A673 (cell line): Measurements from ENCODE around the gene ANKRD36B. TPM values are rescaled to one million over a fixed set of nuclear protein-coding genes. Genes with fewer than 3 reads are reported as not detected.
"Not testable (repeated sequence)": the region's sequence is repeated elsewhere in the genome, so short reads cannot be mapped to it uniquely, and the experiment has no call there.

Experiments
- BruUV-seq: library from RNA; stranded (reverse); fragments of 400-500 nt; replicated peaks from 2 replicates; lab custom pipeline; 2021; lab: Mats Ljungman, UMichigan
- CTCF ChIA-PET: fragments of 300-600 bp; sonication (Branson Sonifier 250); formaldehyde crosslinking; loops from one replicate; lab custom pipeline; 2022; ENCODE audit warnings: antibody characterized with exemption; lab: Charles Lee
- POLR2A ChIA-PET: fragments of 300-600 bp; sonication (Branson Sonifier 250); formaldehyde crosslinking; loops from one replicate; lab custom pipeline; 2022; ENCODE audit warnings: antibody characterized with exemption; ENCODE audit not compliant: low non-redundant PET; lab: Charles Lee
- DNase-seq: peaks from one replicate; pipeline ENCODE4 v3.0.0-alpha.2; 2015; ENCODE audit warnings: low spot score
- H3K27ac ChIP-seq: fragments of 200-600 bp; sonication (generic); 2 replicates; pipeline ENCODE4 v1.5.1; 2016; ENCODE audit warnings: mixed run types, low read depth, mild to moderate bottlenecking, mixed read lengths, antibody characterized with exemption, low read length; ENCODE audit not compliant: poor library complexity, severe bottlenecking
- H3K27me3 ChIP-seq: fragments of 200-600 bp; sonication (generic); replicated peaks from 2 replicates; pipeline ENCODE4 v1.6.1; 2017; ENCODE audit warnings: mixed run types, low read depth, mild to moderate bottlenecking, mixed read lengths, antibody characterized with exemption, low read length; ENCODE audit not compliant: insufficient read depth, poor library complexity
- H3K36me3 ChIP-seq: fragments of 200-600 bp; sonication (generic); 2 replicates; pipeline ENCODE4 v1.6.1; 2016; ENCODE audit warnings: mixed run types, mild to moderate bottlenecking, mixed read lengths, antibody characterized with exemption, low read length; ENCODE audit not compliant: insufficient read depth, poor library complexity, severe bottlenecking
- H3K4me1 ChIP-seq: fragments of 200-600 bp; sonication (generic); 2 replicates; pipeline ENCODE4 v1.6.1; 2017; ENCODE audit warnings: mixed run types, mild to moderate bottlenecking, mixed read lengths, antibody characterized with exemption, low read length; ENCODE audit not compliant: insufficient read depth, poor library complexity, severe bottlenecking
- H3K4me3 ChIP-seq: fragments of 200-600 bp; sonication (generic); 2 replicates; pipeline ENCODE4 v1.5.1; 2016; ENCODE audit warnings: low read depth, mixed run types, mild to moderate bottlenecking, mixed read lengths, low read length; ENCODE audit not compliant: poor library complexity, severe bottlenecking
- H3K9me3 ChIP-seq: fragments of 200-600 bp; sonication (generic); 2 replicates; pipeline ENCODE4 v1.6.1; 2016; ENCODE audit warnings: mixed run types, low read depth, mild to moderate bottlenecking, mixed read lengths, antibody characterized with exemption, low read length; ENCODE audit not compliant: poor library complexity, severe bottlenecking
- CTCF ChIP-seq: fragments of 300-800, 200-600 bp; sonication (generic); conservative IDR thresholded peaks from 2 replicates; pipeline ENCODE4 v1.5.1; 2017; ENCODE audit warnings: low read depth, mild to moderate bottlenecking, antibody characterized with exemption, low read length, moderate library complexity, mixed read lengths
- EZH2 ChIP-seq: fragments of 200-600 bp; sonication (generic); IDR thresholded peaks from 2 replicates; pipeline ENCODE4 v1.6.1; 2017; ENCODE audit warnings: borderline replicate concordance, low read depth, mild to moderate bottlenecking, mixed read lengths, antibody characterized with exemption, low read length; ENCODE audit not compliant: poor library complexity, severe bottlenecking
- intact Hi-C: fragments of 100-400 bp; cut with micrococcal nuclease; formaldehyde crosslinking; loops from one replicate; pipeline ENCODE4 v1.10.0; 2022; ENCODE audit not compliant: unreplicated experiment
- total RNA-seq: library from RNA; stranded (reverse); gene quantifications from 2 replicates; pipeline ENCODE4 v1.2.3, GENCODE V29; 2021

Gene ANKRD36B
- total RNA-seq, 1 experiment from 2014 or later, result 16.4 TPM

GRCh38 chr2:97549058-97549457 lies 40.6 kb downstream of the ANKRD36B start:
- POLR2A ChIA-PET, H3K36me3 ChIP-seq, intact Hi-C loops, H3K27ac ChIP-seq, CTCF ChIA-PET, H3K27me3 ChIP-seq, H3K4me3 ChIP-seq, BruUV-seq, H3K4me1 ChIP-seq, H3K9me3 ChIP-seq, DNase-seq: not testable (repeated sequence)

GRCh38 chr2:97548536-97548935 lies 41.1 kb downstream of the ANKRD36B start:
- H3K36me3 ChIP-seq, BruUV-seq, H3K27me3 ChIP-seq, DNase-seq, intact Hi-C loops, H3K4me1 ChIP-seq, H3K4me3 ChIP-seq, CTCF ChIA-PET, H3K27ac ChIP-seq, POLR2A ChIA-PET, H3K9me3 ChIP-seq: not testable (repeated sequence)

- Histone ChIP-seq H3K27me3 (no peaks in the 10 kb centered on the region), H3K4me3 (no peak overlapping the region), H3K4me1 (no peaks in the 10 kb centered on the region), H3K36me3 (no peaks in the 10 kb centered on the region), H3K27ac (no peak overlapping the region), H3K9me3 (no peaks in the 10 kb centered on the region)
- no peak for DNase-seq
- BruUV-seq, result no TSS peak
- TF ChIP-seq EZH2 (no peak), CTCF (no peak)
- CTCF ChIA-PET, result no interaction called here
- POLR2A ChIA-PET, result no interaction called here
- intact Hi-C loops, result no loop called here
These were observed 43.0 kb downstream of the ANKRD36B start for GRCh38 chr2:97546711-97547110.

- CTCF ChIA-PET, H3K27ac ChIP-seq, H3K4me3 ChIP-seq, H3K9me3 ChIP-seq, H3K4me1 ChIP-seq, POLR2A ChIA-PET, intact Hi-C loops, H3K36me3 ChIP-seq, H3K27me3 ChIP-seq, DNase-seq, BruUV-seq: not testable (repeated sequence)
These were observed 44.8 kb downstream of the ANKRD36B start for GRCh38 chr2:97544911-97545310.

- H3K4me3 ChIP-seq, POLR2A ChIA-PET, H3K36me3 ChIP-seq, DNase-seq, H3K27me3 ChIP-seq, intact Hi-C loops, CTCF ChIA-PET, H3K9me3 ChIP-seq, H3K4me1 ChIP-seq, H3K27ac ChIP-seq, BruUV-seq: not testable (repeated sequence)
These were observed 63.8 kb downstream of the ANKRD36B start for GRCh38 chr2:97525904-97526303.

GRCh38 chr2:97523816-97524215 lies 65.9 kb downstream of the ANKRD36B start:
- H3K4me3 ChIP-seq, DNase-seq, H3K36me3 ChIP-seq, POLR2A ChIA-PET, intact Hi-C loops, H3K27me3 ChIP-seq, H3K9me3 ChIP-seq, H3K27ac ChIP-seq, CTCF ChIA-PET, BruUV-seq, H3K4me1 ChIP-seq: not testable (repeated sequence)

- H3K4me1 ChIP-seq, intact Hi-C loops, BruUV-seq, H3K27ac ChIP-seq, H3K4me3 ChIP-seq, POLR2A ChIA-PET, DNase-seq, H3K9me3 ChIP-seq, H3K36me3 ChIP-seq, H3K27me3 ChIP-seq, CTCF ChIA-PET: not testable (repeated sequence)
These were observed 66.6 kb downstream of the ANKRD36B start for GRCh38 chr2:97522916-97523555.
